ENCODE results near the gene CXCL8.
"Not testable (repeated sequence)": the region's sequence is repeated elsewhere in the genome, so short reads cannot be mapped to it uniquely, and the experiment has no call there.

DNA sequence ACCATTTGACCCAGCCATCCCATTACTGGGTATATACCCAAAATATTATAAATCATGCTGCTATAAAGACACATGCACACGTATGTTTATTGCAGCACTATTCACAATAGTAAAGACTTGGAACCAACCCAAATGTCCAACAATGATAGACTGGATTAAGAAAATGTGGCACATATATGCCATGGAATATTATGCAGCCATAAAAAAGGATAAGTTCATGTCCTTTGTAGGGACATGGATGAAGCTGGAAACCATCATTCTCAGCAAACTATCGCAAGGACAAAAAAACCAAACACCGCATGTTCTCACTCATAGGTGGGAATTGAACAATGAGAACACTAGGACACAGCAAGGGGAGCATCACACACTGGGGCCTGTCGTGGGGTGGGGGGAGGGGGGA lies 49.2 kb upstream of the CXCL8 start:
- not testable (repeated sequence) for TF ChIP-seq POLR2A, CTCF (IDR thresholded peaks at IDR 0.05)
